ENCODE results near the gene ABCG4.
"Not testable (repeated sequence)": the region's sequence is repeated elsewhere in the genome, so short reads cannot be mapped to it uniquely, and the experiment has no call there.

Gene ABCG4

GRCh38 chr11:119158467-119158866 is 9.6 kb downstream of the ABCG4 start:
- TF ChIP-seq CTCF (conservative IDR thresholded peaks at IDR 0.05) (no peak), ZFX (IDR thresholded peaks at IDR 0.05) (no peak)
- no peak overlapping the region for H3K27ac ChIP-seq

- no peak overlapping the region for H3K27ac ChIP-seq
These were observed 11.3 kb downstream of the ABCG4 start for GRCh38 chr11:119160151-119160550.

GRCh38 chr11:119161871-119162270 is 13.0 kb downstream of the ABCG4 start:
- TF ChIP-seq ZFX (IDR thresholded peaks at IDR 0.05): no peak
- TF ChIP-seq CTCF (conservative IDR thresholded peaks at IDR 0.05): no peak

More at GRCh38 chr11:119160151-119160550, 11.3 kb downstream of the ABCG4 start:
- TF ChIP-seq CTCF (conservative IDR thresholded peaks at IDR 0.05): no peak
- TF ChIP-seq ZFX (IDR thresholded peaks at IDR 0.05): no peak

GRCh38 chr11:119166368-119167076 is 17.7 kb downstream of the ABCG4 start:
- H3K27ac ChIP-seq: no peak overlapping the region
- TF ChIP-seq ZFX (IDR thresholded peaks at IDR 0.05) (no peak), CTCF (conservative IDR thresholded peaks at IDR 0.05) (no peak)

More at GRCh38 chr11:119161871-119162270, 13.0 kb downstream of the ABCG4 start:
- H3K27ac ChIP-seq: no peak overlapping the region

GRCh38 chr11:119167077-119167458 is 18.2 kb downstream of the ABCG4 start:
- H3K27ac ChIP-seq: not testable (repeated sequence)

- no peak overlapping the region; the same call in 1 of the 2 replicates for H3K27ac ChIP-seq
These were observed 19.1 kb downstream of the ABCG4 start for GRCh38 chr11:119167933-119168332.

GRCh38 chr11:119168471-119169281 is 19.8 kb downstream of the ABCG4 start, which contains the start of gene NLRX1:
Gene NLRX1 (plus strand): TSS chr11:119168725. CDS start chr11:119171404, 2,679 bp downstream.
- TF ChIP-seq ZFX (IDR thresholded peaks at IDR 0.05): peak; percentile 92; the same call in 1 of the 2 replicates
- TF ChIP-seq CTCF (conservative IDR thresholded peaks at IDR 0.05): peak; percentile 97
- H3K27ac ChIP-seq: peak within 1 kb of the TSS; percentile 89

More at GRCh38 chr11:119167933-119168332, 19.1 kb downstream of the ABCG4 start:
- TF ChIP-seq ZFX (IDR thresholded peaks at IDR 0.05): no peak
- TF ChIP-seq CTCF (conservative IDR thresholded peaks at IDR 0.05): no peak
